Measurements from ENCODE around the gene CHRNB1. TPM values are rescaled to one million over a fixed set of nuclear protein-coding genes. Genes with fewer than 3 reads are reported as not detected.

The CHRNB1 gene
- total and polyA plus RNA-seq, 10 of the 15 experiments (the other 5 are each of a cell fraction or from before 2014, with no cell fraction given): 5.8 to 14.8 (median 11.3) TPM

GRCh38 chr17:7466639-7467341 is 21.9 kb downstream of the CHRNB1 start:
- peak; percentile 77 for TF ChIP-seq NR2F1 (conservative IDR thresholded peaks at IDR 0.05)
- no peak for TF ChIP-seq NBN (IDR thresholded peaks at IDR 0.05)
- TF ChIP-seq CEBPZ (IDR thresholded peaks at IDR 0.05; ENCODE audit: low read depth, low read length): no peak
- no peak for TF ChIP-seq BCLAF1 (IDR thresholded peaks at IDR 0.05)
- no peak for TF ChIP-seq PAX8 (IDR thresholded peaks at IDR 0.05)
- TF ChIP-seq LARP7 (IDR thresholded peaks at IDR 0.05): no peak
- no peak for TF ChIP-seq WRNIP1 (IDR thresholded peaks at IDR 0.05; ENCODE audit: borderline replicate concordance, low read depth, low read length)
- no peak for TF ChIP-seq GATAD2B (conservative IDR thresholded peaks at IDR 0.05; ENCODE audit: low read depth)
- TF ChIP-seq YY1 (IDR thresholded peaks at IDR 0.05; ENCODE audit: low read depth, low read length): peak; percentile 93
- no peak for TF ChIP-seq IKZF2 (IDR thresholded peaks at IDR 0.05)
- no peak for TF ChIP-seq SPI1 (IDR thresholded peaks at IDR 0.05; ENCODE audit: borderline replicate concordance, insufficient read depth, low read depth, low read length)
- TF ChIP-seq NR2C1 (IDR thresholded peaks at IDR 0.05): 0 out of 2 replicates have a peak, but pooled peaks have one; percentile 30
- TF ChIP-seq CEBPB (IDR thresholded peaks at IDR 0.05; ENCODE audit: borderline replicate concordance in 1 of 2, low read depth in 2 of 2, low read length in 2 of 2): no peak
- no peak for TF ChIP-seq MTA2 (IDR thresholded peaks at IDR 0.05; ENCODE audit: low read depth)
- H3K4me1 ChIP-seq (ENCODE audit: control insufficient read depth, insufficient read depth, low read length): no peaks in the 10 kb centered on the region; the same call in 1 of the 2 replicates
- no peak overlapping the region for H2AFZ ChIP-seq (ENCODE audit: control insufficient read depth, low read depth, low read length)
- H3K79me2 ChIP-seq (ENCODE audit: control insufficient read depth, insufficient read depth, low read length): no peaks in the 10 kb centered on the region
- POLR2A ChIA-PET: interaction anchor here (1.1 to 2.4 kb wide), 2 partner anchors 10 to 27 kb away, joined by 3 to 9 read pairs; no protein-coding TSS in a partner anchor
- RAD21 ChIA-PET (ENCODE audit: unreplicated experiment): no interaction called here
- DNase-seq (ENCODE audit: low read depth, low spot score) (no peak), FAIRE-seq (no peak), ATAC-seq (no peak)
- 87% methylated on average over 16 of the region's 16 CpGs for WGBS (ENCODE audit: insufficient coverage, insufficient replicate concordance, low lambda C conversion rate, missing lambda C conversion rate)
- H3K4me3 ChIP-seq: no peak overlapping the region
- peak overlapping the region; percentile 44 for H3K27ac ChIP-seq (ENCODE audit: control insufficient read depth, insufficient read depth)
- no peaks in the 10 kb centered on the region for H4K20me1 ChIP-seq (ENCODE audit: control insufficient read depth, insufficient read depth)
- in situ Hi-C loops (cut with MboI): no loop called here
- H3K4me2 ChIP-seq (ENCODE audit: control insufficient read depth, insufficient read depth): no peak overlapping the region
- CTCF ChIA-PET: interaction anchor here (1.7 kb wide), 1 partner anchor 10 kb away, joined by 4 read pairs; no protein-coding TSS in a partner anchor
- H3K36me3 ChIP-seq (ENCODE audit: control insufficient read depth in 2 of 2, insufficient read depth in 2 of 2, low read length in 1 of 2): peaks cover 0 to 5% of the 10 kb centered on the region in 2 experiments; a peak in 3 of 4 replicates
- no peaks in the 10 kb centered on the region for H3K27me3 ChIP-seq (replicated peaks in 1 of 2; ENCODE audit: control insufficient read depth in 2 of 2, insufficient read depth in 2 of 2, low read length in 1 of 2)
- no TSS peak for BruUV-seq (replicated peaks)
- SMC1A ChIA-PET (ENCODE audit: uncharacterized antibody, unreplicated experiment): no interaction called here
- H3K9ac ChIP-seq (ENCODE audit: control insufficient read depth, insufficient read depth, low read length): no peak overlapping the region
- intact Hi-C loops (cut with micrococcal nuclease; ENCODE audit: unreplicated experiment): no loop called here
- H3K9me3 ChIP-seq (replicated peaks; ENCODE audit: control insufficient read depth, insufficient read depth, low read length): no peaks in the 10 kb centered on the region

Data from GM12878 (cell line).